ENCODE measurements around the gene FARP2.

FARP2 gene

GRCh38 chr2:241535871-241536655 lies 180.0 kb downstream of the FARP2 start:
- Histone ChIP-seq H3K9ac (ENCODE audit: low read length) (no peak overlapping the region), H3K27ac (ENCODE audit: low read depth, low read length) (no peak overlapping the region), H3K4me3 (ENCODE audit: low read depth in 1 of 2, low read length in 2 of 2) (no peak overlapping the region), H3K9me3 (ENCODE audit: low read length) (no peaks in the 10 kb centered on the region), H3K4me1 (ENCODE audit: insufficient read depth, low read length) (no peaks in the 10 kb centered on the region), H3K36me3 (ENCODE audit: insufficient read depth, low read length) (no peaks in the 10 kb centered on the region), H3K27me3 (ENCODE audit: control insufficient read depth in 1 of 2, insufficient read depth in 2 of 2, low read length in 2 of 2) (peaks cover 14 to 24% of the 10 kb centered on the region in 2 donors)

- Histone ChIP-seq H3K27me3 (ENCODE audit: control insufficient read depth in 1 of 2, insufficient read depth in 2 of 2, low read length in 2 of 2) (peaks cover 14 to 42% of the 10 kb centered on the region in 2 donors), H3K36me3 (ENCODE audit: insufficient read depth, low read length) (no peaks in the 10 kb centered on the region), H3K4me1 (ENCODE audit: insufficient read depth, low read length) (no peaks in the 10 kb centered on the region), H3K4me3 (ENCODE audit: low read depth in 1 of 2, low read length in 2 of 2) (no peak overlapping the region), H3K9ac (ENCODE audit: low read length) (no peak overlapping the region), H3K9me3 (ENCODE audit: low read length) (no peaks in the 10 kb centered on the region), H3K27ac (ENCODE audit: low read depth, low read length) (no peak overlapping the region)
Measured at GRCh38 chr2:241538838-241539615, 182.9 kb downstream of the FARP2 start.

- Histone ChIP-seq H3K4me1 (ENCODE audit: insufficient read depth, low read length) (no peaks in the 10 kb centered on the region), H3K9ac (ENCODE audit: low read length) (no peak overlapping the region), H3K9me3 (ENCODE audit: low read length) (no peaks in the 10 kb centered on the region), H3K36me3 (ENCODE audit: insufficient read depth, low read length) (no peaks in the 10 kb centered on the region), H3K4me3 (ENCODE audit: low read depth in 1 of 2, low read length in 2 of 2) (no peak overlapping the region), H3K27ac (ENCODE audit: low read depth, low read length) (no peak overlapping the region), H3K27me3 (ENCODE audit: control insufficient read depth in 1 of 2, insufficient read depth in 2 of 2, low read length in 2 of 2) (peaks cover 14 to 43% of the 10 kb centered on the region in 2 donors)
Measured at GRCh38 chr2:241539616-241540374, 183.7 kb downstream of the FARP2 start.

DNA sequence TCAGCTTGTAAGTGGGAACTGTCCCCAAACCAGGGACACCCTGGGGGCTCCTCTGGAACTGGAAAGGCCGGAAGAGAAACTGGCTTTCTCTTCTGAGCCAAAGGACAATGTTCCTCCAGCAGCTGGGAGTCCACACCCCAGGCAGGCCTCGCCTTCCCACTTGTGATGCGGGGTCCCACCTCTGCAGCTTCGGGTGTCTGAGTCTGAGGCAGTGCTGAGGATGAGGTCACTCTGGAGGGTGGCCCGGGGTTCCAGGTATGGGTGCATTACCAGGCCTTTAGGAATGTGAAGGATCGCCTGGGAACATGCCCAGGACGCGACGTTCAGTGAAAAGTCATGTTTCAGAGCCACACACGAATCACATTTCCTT lies 184.3 kb downstream of the FARP2 start:
- Histone ChIP-seq H3K9ac (ENCODE audit: low read length) (no peak overlapping the region), H3K27ac (ENCODE audit: low read depth, low read length) (no peak overlapping the region), H3K4me3 (ENCODE audit: low read depth in 1 of 2, low read length in 2 of 2) (no peak overlapping the region), H3K27me3 (ENCODE audit: control insufficient read depth in 1 of 2, insufficient read depth in 2 of 2, low read length in 2 of 2) (peaks cover 14 to 46% of the 10 kb centered on the region in 2 donors), H3K4me1 (ENCODE audit: insufficient read depth, low read length) (no peaks in the 10 kb centered on the region), H3K9me3 (ENCODE audit: low read length) (no peaks in the 10 kb centered on the region), H3K36me3 (ENCODE audit: insufficient read depth, low read length) (no peaks in the 10 kb centered on the region)

- H3K36me3 ChIP-seq (ENCODE audit: insufficient read depth, low read length), result no peaks in the 10 kb centered on the region
- no peaks in the 10 kb centered on the region for H3K9me3 ChIP-seq (ENCODE audit: low read length)
- H3K4me1 ChIP-seq (ENCODE audit: insufficient read depth, low read length), result no peaks in the 10 kb centered on the region
- H3K27me3 ChIP-seq (ENCODE audit: control insufficient read depth in 1 of 2, insufficient read depth in 2 of 2, low read length in 2 of 2), result peaks cover 14 to 52% of the 10 kb centered on the region in 2 donors
- no peak overlapping the region for H3K4me3 ChIP-seq (ENCODE audit: low read depth in 1 of 2, low read length in 2 of 2)
- H3K27ac ChIP-seq (ENCODE audit: low read depth, low read length), result no peak overlapping the region
- no peak overlapping the region for H3K9ac ChIP-seq (ENCODE audit: low read length)
Measured at GRCh38 chr2:241540771-241541561, 184.9 kb downstream of the FARP2 start.

DNA sequence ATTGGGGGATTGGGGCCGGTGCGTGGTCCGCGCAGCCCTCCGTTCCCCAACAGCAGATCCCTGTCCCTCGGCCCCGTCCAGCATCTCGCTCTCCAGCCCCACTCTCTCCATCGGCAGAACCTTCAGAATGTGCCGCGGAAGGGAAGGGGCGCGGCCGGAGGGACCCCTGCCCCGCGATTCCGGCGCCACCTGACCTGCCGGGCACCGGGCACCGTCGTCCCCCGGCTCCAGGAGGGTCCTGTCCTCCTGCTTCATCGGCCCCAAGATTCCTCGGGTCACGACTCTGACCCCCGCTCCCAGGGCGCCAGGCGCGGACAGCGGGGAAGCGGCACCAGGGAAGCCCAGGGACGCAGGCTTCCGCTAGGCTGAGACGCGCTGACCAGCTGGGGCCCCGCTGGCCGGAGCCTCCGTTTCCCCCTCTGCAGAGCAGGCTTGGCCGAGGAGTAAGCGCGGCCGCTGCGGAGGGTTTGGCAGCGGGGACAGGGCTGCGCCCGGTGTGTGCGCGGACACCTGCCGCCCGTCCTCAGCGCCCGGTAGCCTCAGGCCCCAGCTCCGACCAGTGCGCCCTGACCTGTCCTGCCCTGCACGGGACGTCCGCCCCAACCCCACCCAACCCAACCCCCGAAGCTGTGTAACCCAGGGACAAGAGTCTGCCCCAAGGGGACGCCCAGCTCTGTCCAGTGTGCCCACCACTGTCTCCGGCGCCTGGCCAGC lies 185.6 kb downstream of the FARP2 start:
- Histone ChIP-seq H3K27ac (ENCODE audit: low read depth, low read length) (no peak overlapping the region), H3K27me3 (ENCODE audit: control insufficient read depth in 1 of 2, insufficient read depth in 2 of 2, low read length in 2 of 2) (peaks cover 14 to 52% of the 10 kb centered on the region in 2 donors), H3K9ac (ENCODE audit: low read length) (no peak overlapping the region), H3K4me3 (ENCODE audit: low read depth in 1 of 2, low read length in 2 of 2) (no peak overlapping the region), H3K4me1 (ENCODE audit: insufficient read depth, low read length) (no peaks in the 10 kb centered on the region), H3K9me3 (ENCODE audit: low read length) (no peaks in the 10 kb centered on the region), H3K36me3 (ENCODE audit: insufficient read depth, low read length) (no peaks in the 10 kb centered on the region)

- no peaks in the 10 kb centered on the region for H3K36me3 ChIP-seq (ENCODE audit: insufficient read depth, low read length)
- no peak overlapping the region for H3K4me3 ChIP-seq (ENCODE audit: low read depth in 1 of 2, low read length in 2 of 2)
- no peaks in the 10 kb centered on the region for H3K9me3 ChIP-seq (ENCODE audit: low read length)
- H3K9ac ChIP-seq (ENCODE audit: low read length), result no peak overlapping the region
- H3K27ac ChIP-seq (ENCODE audit: low read depth, low read length), result no peak overlapping the region
- H3K4me1 ChIP-seq (ENCODE audit: insufficient read depth, low read length), result no peaks in the 10 kb centered on the region
- peaks cover 14 to 52% of the 10 kb centered on the region in 2 donors for H3K27me3 ChIP-seq (ENCODE audit: control insufficient read depth in 1 of 2, insufficient read depth in 2 of 2, low read length in 2 of 2)
Measured at GRCh38 chr2:241542278-241542605, 186.2 kb downstream of the FARP2 start.
